H9 (cell line): ENCODE data around the gene NIN. TPM values are rescaled to one million over a fixed set of nuclear protein-coding genes. Genes with fewer than 3 reads are reported as not detected.

Source experiments
- DNase-seq: peaks from one replicate; pipeline ENCODE4 v3.0.0-alpha.2; 2017
- H2AFZ ChIP-seq: one replicate; pipeline ENCODE4 v1.6.1; 2013; ENCODE audit warnings: mild to moderate bottlenecking, low read length, control low read depth, moderate library complexity
- H2AK5ac ChIP-seq: 2 replicates; pipeline ENCODE4 v1.6.1; 2013; ENCODE audit warnings: low read length, control low read depth, mixed read lengths; ENCODE audit not compliant: insufficient read length
- H2BK120ac ChIP-seq: one replicate; pipeline ENCODE4 v1.6.1; 2013; ENCODE audit warnings: low read depth, mild to moderate bottlenecking, low read length, control low read depth, inconsistent platforms; ENCODE audit not compliant: poor library complexity, severe bottlenecking
- H2BK12ac ChIP-seq: 2 replicates; pipeline ENCODE4 v1.6.1; 2013; ENCODE audit warnings: low read length, control low read depth, mixed read lengths, low read depth; ENCODE audit not compliant: insufficient read length
- H2BK15ac ChIP-seq: 2 replicates; pipeline ENCODE4 v1.6.1; 2013; ENCODE audit warnings: low read depth, low read length, control low read depth
- H2BK20ac ChIP-seq: one replicate; pipeline ENCODE4 v1.6.1; 2013; ENCODE audit warnings: low read depth, mild to moderate bottlenecking, low read length, control low read depth, inconsistent platforms; ENCODE audit not compliant: poor library complexity, severe bottlenecking
- H2BK5ac ChIP-seq: 2 replicates; pipeline ENCODE4 v1.6.1; 2013; ENCODE audit warnings: low read length, control low read depth, mixed read lengths; ENCODE audit not compliant: insufficient read length
- H3K14ac ChIP-seq: 2 replicates; pipeline ENCODE4 v1.6.1; 2013; ENCODE audit warnings: low read length, control low read depth; ENCODE audit not compliant: insufficient read depth
- H3K18ac ChIP-seq: 2 replicates; pipeline ENCODE4 v1.6.1; 2013; ENCODE audit warnings: low read depth, mild to moderate bottlenecking, mixed read lengths, low read length, control low read depth; ENCODE audit not compliant: insufficient read length
- H3K23ac ChIP-seq: 2 replicates; pipeline ENCODE4 v1.6.1; 2013; ENCODE audit warnings: low read length, control low read depth, mixed read lengths, low read depth; ENCODE audit not compliant: insufficient read length
- H3K23me2 ChIP-seq: 2 replicates; pipeline ENCODE4 v1.6.1; 2013; ENCODE audit warnings: low read depth, mild to moderate bottlenecking, mixed read lengths, low read length, control low read depth; ENCODE audit not compliant: insufficient read length, poor library complexity, severe bottlenecking
- H3K27ac ChIP-seq: 2 replicates; pipeline ENCODE4 v1.5.1; 2013; ENCODE audit warnings: low read length, control low read depth, mixed read lengths, low read depth; ENCODE audit not compliant: insufficient read length
- H3K27me3 ChIP-seq: 2 replicates; pipeline ENCODE4 v1.6.1; 2013; ENCODE audit warnings: low read length, control low read depth, inconsistent platforms; ENCODE audit not compliant: insufficient read depth
- H3K4ac ChIP-seq: 2 replicates; pipeline ENCODE4 v1.6.1; 2013; ENCODE audit warnings: low read depth, mild to moderate bottlenecking, control low read depth, inconsistent platforms, low read length, moderate library complexity
- H3K4me1 ChIP-seq: 2 replicates; pipeline ENCODE4 v1.6.1; 2013; ENCODE audit warnings: low read length, control low read depth, inconsistent platforms; ENCODE audit not compliant: insufficient read depth
- H3K4me2 ChIP-seq: 2 replicates; pipeline ENCODE4 v1.6.1; 2013; ENCODE audit warnings: low read length, control low read depth, mixed read lengths; ENCODE audit not compliant: insufficient read length, insufficient read depth
- H3K56ac ChIP-seq: 2 replicates; pipeline ENCODE4 v1.6.1; 2013; ENCODE audit warnings: low read depth, mild to moderate bottlenecking, mixed read lengths, low read length, control low read depth; ENCODE audit not compliant: insufficient read length
- H3K79me1 ChIP-seq: 2 replicates; pipeline ENCODE4 v1.6.1; 2013; ENCODE audit warnings: low read depth, mild to moderate bottlenecking, moderate library complexity, low read length, control low read depth, inconsistent platforms; ENCODE audit not compliant: insufficient read depth, poor library complexity, severe bottlenecking
- H3K79me2 ChIP-seq: 2 replicates; pipeline ENCODE4 v1.6.1; 2013; ENCODE audit warnings: low read length, control low read depth, inconsistent platforms; ENCODE audit not compliant: insufficient read depth
- H3K9ac ChIP-seq: 2 replicates; pipeline ENCODE4 v1.6.1; 2013; ENCODE audit warnings: low read length, control low read depth, mixed read lengths; ENCODE audit not compliant: insufficient read length; ENCODE audit errors: extremely low read depth
- H3K9me3 ChIP-seq: one replicate; pipeline ENCODE4 v1.6.1; 2013; ENCODE audit warnings: low read depth, low read length, inconsistent platforms; ENCODE audit not compliant: control insufficient read depth
- H3T11ph ChIP-seq: one replicate; pipeline ENCODE4 v1.6.1; 2013; ENCODE audit warnings: mild to moderate bottlenecking, low read length, control low read depth, inconsistent platforms
- H4K20me1 ChIP-seq: one replicate; pipeline ENCODE4 v1.6.1; 2013; ENCODE audit not compliant: control insufficient read depth, insufficient read length, insufficient read depth
- H4K5ac ChIP-seq: 2 replicates; pipeline ENCODE4 v1.6.1; 2013; ENCODE audit warnings: low read depth, mild to moderate bottlenecking, mixed read lengths, low read length, control low read depth; ENCODE audit not compliant: insufficient read length
- H4K8ac ChIP-seq: replicated peaks from 2 replicates; pipeline ENCODE4 v1.6.1; 2013; ENCODE audit warnings: low read length, control low read depth, mixed read lengths, low read depth; ENCODE audit not compliant: insufficient read length
- H4K91ac ChIP-seq: 2 replicates; pipeline ENCODE4 v1.6.1; 2013; ENCODE audit warnings: low read depth, mild to moderate bottlenecking, moderate library complexity, mixed read lengths, low read length, control low read depth; ENCODE audit not compliant: insufficient read length
- H3K27ac Mint-ChIP-seq, 3 experiments: 2 replicates in 2 of 3; 3 replicates in 1 of 3; pipeline ENCODE4 v1.8.0; 2020 to 2021; ENCODE audit warnings: mixed read lengths in 3 of 3, mild to moderate bottlenecking in 1 of 3, moderate library complexity in 1 of 3
- H3K27me3 Mint-ChIP-seq: 2 replicates; pipeline ENCODE4 v1.8.0; 2021; ENCODE audit warnings: low read depth, mild to moderate bottlenecking, moderate library complexity, mixed read lengths
- H3K36me3 Mint-ChIP-seq, 3 experiments: 2 replicates in 2 of 3; 3 replicates in 1 of 3; pipeline ENCODE4 v1.8.0; 2020 to 2021; ENCODE audit warnings: low read depth in 3 of 3, mixed read lengths in 3 of 3; ENCODE audit not compliant: insufficient read depth in 1 of 3
- H3K4me1 Mint-ChIP-seq, 2 experiments: 2 replicates each; pipeline ENCODE4 v1.8.0; 2020; ENCODE audit warnings: mixed read lengths in 2 of 2
- H3K4me3 Mint-ChIP-seq, 2 experiments: 2 replicates in 1 of 2; 3 replicates in 1 of 2; pipeline ENCODE4 v1.8.0; 2020 to 2021; ENCODE audit warnings: mild to moderate bottlenecking in 2 of 2, mixed read lengths in 2 of 2, moderate library complexity in 1 of 2
- H3K9me3 Mint-ChIP-seq, 2 experiments: 2 replicates in 1 of 2; 3 replicates in 1 of 2; pipeline ENCODE4 v1.8.0; 2020; ENCODE audit warnings: mild to moderate bottlenecking in 2 of 2, mixed read lengths in 2 of 2, moderate library complexity in 1 of 2
- WGBS: extraction: QIAGEN DNeasy Blood & Tissue Kit; methylation state at CpG from one replicate; pipeline ENCODE4 v1.1.7; 2013; ENCODE audit warnings: missing lambda C conversion rate, low lambda C conversion rate, mixed read lengths; ENCODE audit not compliant: insufficient read length; ENCODE audit errors: extremely low coverage; 5-methylcytosine and 5-hydroxymethylcytosine counted together
- total RNA-seq: library from RNA; stranded (reverse); gene quantifications from 2 replicates; pipeline ENCODE4 v1.2.1, GENCODE V29; 2021
- TF ChIP-seq, protein P1 (sequence below): fragments of 200-600 bp; sonication (generic); conservative IDR thresholded peaks from 3 replicates; pipeline ENCODE4 v1.8.0; 2021; ENCODE audit warnings: antibody characterized with exemption, mild to moderate bottlenecking

Gene NIN
- total RNA-seq, 1 experiment from 2014 or later, result 18.4 TPM

DNA sequence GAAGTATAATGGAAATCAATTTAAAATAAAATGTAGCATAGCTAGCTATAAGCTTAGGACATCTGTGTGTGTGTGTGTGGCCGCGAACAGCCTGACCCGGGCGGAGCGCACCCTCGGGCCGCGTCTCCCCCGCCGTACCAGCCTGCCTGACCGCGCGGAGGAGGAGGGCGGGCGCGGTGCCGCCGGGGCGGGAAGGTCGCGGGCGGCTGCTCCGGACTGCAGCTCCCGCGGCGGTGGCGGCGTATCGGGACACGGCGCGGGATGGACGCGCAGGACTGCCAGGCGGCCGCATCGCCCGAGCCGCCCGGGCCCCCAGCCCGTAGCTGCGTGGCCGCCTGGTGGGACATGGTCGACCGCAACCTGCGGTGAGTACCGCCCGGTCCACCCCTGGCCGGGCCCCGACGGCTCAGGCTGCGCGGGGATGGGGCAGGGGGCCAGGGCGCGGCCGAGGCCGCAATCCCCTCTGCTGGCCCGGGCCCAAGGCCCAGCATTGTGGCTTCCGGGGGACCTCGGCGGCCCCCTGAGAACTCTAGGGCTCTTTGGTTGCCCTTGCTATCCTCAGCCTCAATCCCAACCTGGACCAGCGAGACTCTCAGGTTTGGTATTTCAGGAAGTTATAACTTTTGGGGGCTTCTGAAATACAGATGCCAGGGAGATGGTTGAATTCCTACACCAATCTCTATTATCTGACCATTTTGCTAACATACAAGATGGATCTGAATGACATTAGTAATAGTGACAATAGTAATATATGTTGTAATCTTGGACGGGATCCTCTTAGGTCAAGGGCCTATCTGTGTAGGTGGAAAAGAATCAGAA, 41.2 kb upstream of the NIN start, which contains the start of gene ABHD12B:
ABHD12B (plus strand) TSS at position 140 of the 819 bp plus-strand sequence; CDS start at position 262, 122 bp downstream.
- Histone ChIP-seq H2BK120ac (no peak within 1 kb of the TSS), H3K79me2 (no peaks in the 10 kb centered on the region), H4K91ac (no peak within 1 kb of the TSS), H3K56ac (no peak within 1 kb of the TSS), H3K4me1 (peaks cover 2% of the 10 kb centered on the region), H3K18ac (no peak within 1 kb of the TSS), H3K9me3 (no peaks in the 10 kb centered on the region), H3T11ph (no peak within 1 kb of the TSS), H2BK5ac (no peak within 1 kb of the TSS), H2BK12ac (no peak within 1 kb of the TSS), H3K9ac (no peak within 1 kb of the TSS), H4K20me1 (no peaks in the 10 kb centered on the region), H4K5ac (no peak within 1 kb of the TSS), H3K14ac (peak within 1 kb of the TSS; percentile 72; the same call in 1 of the 2 replicates), H3K27me3 (peaks cover 4% of the 10 kb centered on the region; the same call in 1 of the 2 replicates), H3K79me1 (no peaks in the 10 kb centered on the region), H2BK15ac (no peak within 1 kb of the TSS), H3K23me2 (peaks cover 3% of the 10 kb centered on the region), H2AFZ (no peak within 1 kb of the TSS), H4K8ac (no peak within 1 kb of the TSS), H3K23ac (no peak within 1 kb of the TSS), H3K4me2 (peak within 1 kb of the TSS; percentile 35), H3K27ac (no peak within 1 kb of the TSS), H2BK20ac (no peak within 1 kb of the TSS), H2AK5ac (no peak within 1 kb of the TSS), H3K4ac (no peak within 1 kb of the TSS)
- no peak for DNase-seq
- peak within 1 kb of the TSS; percentile 49 to 63 for H3K4me3 Mint-ChIP-seq
- no peak within 1 kb of the TSS; a peak in 1 of 7 replicates for H3K27ac Mint-ChIP-seq
- WGBS, result no CpG with 5 or more reads among the region's 63 CpGs
- no peaks in the 10 kb centered on the region for H3K9me3 Mint-ChIP-seq
- peaks cover 11 to 19% of the 10 kb centered on the region in 2 experiments for H3K4me1 Mint-ChIP-seq
- TF ChIP-seq, protein P1, sequence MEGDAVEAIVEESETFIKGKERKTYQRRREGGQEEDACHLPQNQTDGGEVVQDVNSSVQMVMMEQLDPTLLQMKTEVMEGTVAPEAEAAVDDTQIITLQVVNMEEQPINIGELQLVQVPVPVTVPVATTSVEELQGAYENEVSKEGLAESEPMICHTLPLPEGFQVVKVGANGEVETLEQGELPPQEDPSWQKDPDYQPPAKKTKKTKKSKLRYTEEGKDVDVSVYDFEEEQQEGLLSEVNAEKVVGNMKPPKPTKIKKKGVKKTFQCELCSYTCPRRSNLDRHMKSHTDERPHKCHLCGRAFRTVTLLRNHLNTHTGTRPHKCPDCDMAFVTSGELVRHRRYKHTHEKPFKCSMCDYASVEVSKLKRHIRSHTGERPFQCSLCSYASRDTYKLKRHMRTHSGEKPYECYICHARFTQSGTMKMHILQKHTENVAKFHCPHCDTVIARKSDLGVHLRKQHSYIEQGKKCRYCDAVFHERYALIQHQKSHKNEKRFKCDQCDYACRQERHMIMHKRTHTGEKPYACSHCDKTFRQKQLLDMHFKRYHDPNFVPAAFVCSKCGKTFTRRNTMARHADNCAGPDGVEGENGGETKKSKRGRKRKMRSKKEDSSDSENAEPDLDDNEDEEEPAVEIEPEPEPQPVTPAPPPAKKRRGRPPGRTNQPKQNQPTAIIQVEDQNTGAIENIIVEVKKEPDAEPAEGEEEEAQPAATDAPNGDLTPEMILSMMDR, result no peak
- H3K27me3 Mint-ChIP-seq, result peaks cover 56% of the 10 kb centered on the region
- no peaks in the 10 kb centered on the region for H3K36me3 Mint-ChIP-seq
